WTC11 (cell line): ENCODE measurements around the gene CLPX. TPM values are rescaled to one million over a fixed set of nuclear protein-coding genes. Genes with fewer than 3 reads are reported as not detected.

Source experiments
- ATAC-seq: fragments of 200-7000 bp; cut with Tn5 transposase; 2 replicates; pipeline ENCODE4 v1.10.0; 2021; ENCODE audit warnings: mild to moderate bottlenecking, moderate library complexity
- CTCF ChIA-PET: fragments of 300-600 bp; sonication (Branson Sonifier 250); formaldehyde crosslinking; loops from one replicate; lab custom pipeline; 2021; ENCODE audit warnings: antibody characterized with exemption; lab: Charles Lee
- POLR2A ChIA-PET: fragments of 350-600 bp; sonication (Branson Sonifier 250); formaldehyde crosslinking; loops from one replicate; lab custom pipeline; 2021; ENCODE audit warnings: antibody characterized with exemption; lab: Charles Lee
- DNase-seq: peaks from one replicate; pipeline ENCODE4 v3.0.0; 2021; ENCODE audit warnings: low spot score
- H3K27ac Mint-ChIP-seq: 2 replicates; pipeline ENCODE4 v1.8.0; 2021; ENCODE audit warnings: mixed read lengths
- H3K27me3 Mint-ChIP-seq: 2 replicates; pipeline ENCODE4 v1.8.0; 2021; ENCODE audit warnings: low read depth, mild to moderate bottlenecking, moderate library complexity, mixed read lengths
- H3K36me3 Mint-ChIP-seq: 2 replicates; pipeline ENCODE4 v1.8.0; 2021; ENCODE audit warnings: mixed read lengths
- H3K4me1 Mint-ChIP-seq: 2 replicates; pipeline ENCODE4 v1.8.0; 2022; ENCODE audit warnings: mixed read lengths
- H3K4me3 Mint-ChIP-seq: 2 replicates; pipeline ENCODE4 v1.8.0; 2021; ENCODE audit warnings: mild to moderate bottlenecking, moderate library complexity, mixed read lengths
- H3K9me3 Mint-ChIP-seq: 2 replicates; pipeline ENCODE4 v1.8.0; 2021; ENCODE audit warnings: mixed read lengths
- CREM ChIP-seq: sonication (generic); formaldehyde crosslinking; IDR thresholded peaks from 2 replicates; pipeline ENCODE4 v1.8.1; 2022; ENCODE audit warnings: mild to moderate bottlenecking, missing genetic modification reagents, moderate library complexity
- FOXP1 ChIP-seq: sonication (generic); formaldehyde crosslinking; IDR thresholded peaks from 2 replicates; pipeline ENCODE4 v1.8.0; 2022; ENCODE audit warnings: missing genetic modification reagents, mild to moderate bottlenecking, moderate library complexity, borderline replicate concordance
- KAT7 ChIP-seq: sonication (generic); formaldehyde crosslinking; IDR thresholded peaks from 2 replicates; pipeline ENCODE4 v1.8.1; 2023; ENCODE audit warnings: missing genetic modification reagents, mild to moderate bottlenecking, borderline replicate concordance
- MYBL2 ChIP-seq: sonication (generic); formaldehyde crosslinking; IDR thresholded peaks from 2 replicates; pipeline ENCODE4 v1.8.1; 2023; ENCODE audit warnings: mild to moderate bottlenecking, moderate library complexity, missing genetic modification reagents
- NR2C2 ChIP-seq: sonication (generic); formaldehyde crosslinking; IDR thresholded peaks from 2 replicates; pipeline ENCODE4 v1.8.0; 2022; ENCODE audit warnings: mild to moderate bottlenecking, missing genetic modification reagents
- PRRX2 ChIP-seq: fragments of 250-450 bp; sonication (Bioruptor Pico); IDR thresholded peaks from 2 replicates; pipeline ENCODE4 v1.8.0; 2021; ENCODE audit warnings: mild to moderate bottlenecking
- ZNF317 ChIP-seq: sonication (generic); formaldehyde crosslinking; IDR thresholded peaks from 2 replicates; pipeline ENCODE4 v1.8.1; 2023; ENCODE audit warnings: low read depth, mild to moderate bottlenecking, moderate library complexity, missing genetic modification reagents, borderline replicate concordance
- total RNA-seq: library from RNA; stranded (reverse); gene quantifications from 3 replicates; pipeline ENCODE4 v1.2.3, GENCODE V29; 2021
- TF ChIP-seq, protein P1 (sequence below): sonication (generic); formaldehyde crosslinking; IDR thresholded peaks from 2 replicates; pipeline ENCODE4 v1.8.1; 2022; ENCODE audit warnings: low read depth, missing genetic modification reagents, borderline replicate concordance
- TF ChIP-seq, protein P2 (sequence below): fragments of 200-600 bp; IDR thresholded peaks from 2 replicates; pipeline ENCODE4 v1.8.0; 2022; ENCODE audit warnings: antibody characterized with exemption
- TF ChIP-seq, protein P3 (sequence below): sonication (generic); formaldehyde crosslinking; IDR thresholded peaks from 2 replicates; pipeline ENCODE4 v1.8.0; 2022; ENCODE audit warnings: mild to moderate bottlenecking, missing genetic modification reagents
- TF ChIP-seq, protein P4 (sequence below): sonication (generic); formaldehyde crosslinking; IDR thresholded peaks from 2 replicates; pipeline ENCODE4 v1.8.0; 2022; ENCODE audit warnings: missing genetic modification reagents

Gene CLPX
- total RNA-seq, 1 experiment from 2014 or later = 68.7 TPM

DNA sequence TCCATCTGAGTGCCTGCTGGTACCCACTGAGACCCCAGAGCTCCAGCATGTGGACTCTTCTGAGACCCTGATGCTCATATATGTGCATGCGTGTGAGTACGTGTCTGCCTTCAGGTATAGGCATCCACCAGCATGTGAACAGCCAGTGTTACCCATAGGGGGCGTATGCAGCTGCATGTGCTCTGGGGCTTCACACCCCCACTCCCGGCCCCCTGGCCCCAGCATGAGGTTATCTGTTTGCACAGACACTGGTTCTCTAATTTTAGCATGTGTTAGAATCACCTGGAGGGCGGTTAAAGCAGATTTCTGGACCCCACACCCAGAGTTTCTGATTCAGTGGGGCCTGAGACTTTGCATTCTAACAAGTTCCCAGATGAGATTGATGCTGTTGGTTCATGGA is 27.0 kb upstream of the CLPX start:
- H3K36me3 Mint-ChIP-seq = no peaks in the 10 kb centered on the region
- no peak overlapping the region for H3K27ac Mint-ChIP-seq
- peak; percentile 91 for ATAC-seq
- CTCF ChIA-PET = interaction anchor here (0.5 to 3.3 kb wide), 25 partner anchors 9 to 297 kb away, joined by 3 to 33 read pairs (median 4); partner anchors contain the start of genes CLPX and PARP16
- H3K9me3 Mint-ChIP-seq = no peaks in the 10 kb centered on the region
- H3K27me3 Mint-ChIP-seq = no peaks in the 10 kb centered on the region
- H3K4me1 Mint-ChIP-seq = no peaks in the 10 kb centered on the region; the same call in 1 of the 2 replicates
- TF ChIP-seq, protein P1, sequence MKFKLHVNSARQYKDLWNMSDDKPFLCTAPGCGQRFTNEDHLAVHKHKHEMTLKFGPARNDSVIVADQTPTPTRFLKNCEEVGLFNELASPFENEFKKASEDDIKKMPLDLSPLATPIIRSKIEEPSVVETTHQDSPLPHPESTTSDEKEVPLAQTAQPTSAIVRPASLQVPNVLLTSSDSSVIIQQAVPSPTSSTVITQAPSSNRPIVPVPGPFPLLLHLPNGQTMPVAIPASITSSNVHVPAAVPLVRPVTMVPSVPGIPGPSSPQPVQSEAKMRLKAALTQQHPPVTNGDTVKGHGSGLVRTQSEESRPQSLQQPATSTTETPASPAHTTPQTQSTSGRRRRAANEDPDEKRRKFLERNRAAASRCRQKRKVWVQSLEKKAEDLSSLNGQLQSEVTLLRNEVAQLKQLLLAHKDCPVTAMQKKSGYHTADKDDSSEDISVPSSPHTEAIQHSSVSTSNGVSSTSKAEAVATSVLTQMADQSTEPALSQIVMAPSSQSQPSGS (CRISPR knock-in tag) = no peak
- TF ChIP-seq, protein P2, sequence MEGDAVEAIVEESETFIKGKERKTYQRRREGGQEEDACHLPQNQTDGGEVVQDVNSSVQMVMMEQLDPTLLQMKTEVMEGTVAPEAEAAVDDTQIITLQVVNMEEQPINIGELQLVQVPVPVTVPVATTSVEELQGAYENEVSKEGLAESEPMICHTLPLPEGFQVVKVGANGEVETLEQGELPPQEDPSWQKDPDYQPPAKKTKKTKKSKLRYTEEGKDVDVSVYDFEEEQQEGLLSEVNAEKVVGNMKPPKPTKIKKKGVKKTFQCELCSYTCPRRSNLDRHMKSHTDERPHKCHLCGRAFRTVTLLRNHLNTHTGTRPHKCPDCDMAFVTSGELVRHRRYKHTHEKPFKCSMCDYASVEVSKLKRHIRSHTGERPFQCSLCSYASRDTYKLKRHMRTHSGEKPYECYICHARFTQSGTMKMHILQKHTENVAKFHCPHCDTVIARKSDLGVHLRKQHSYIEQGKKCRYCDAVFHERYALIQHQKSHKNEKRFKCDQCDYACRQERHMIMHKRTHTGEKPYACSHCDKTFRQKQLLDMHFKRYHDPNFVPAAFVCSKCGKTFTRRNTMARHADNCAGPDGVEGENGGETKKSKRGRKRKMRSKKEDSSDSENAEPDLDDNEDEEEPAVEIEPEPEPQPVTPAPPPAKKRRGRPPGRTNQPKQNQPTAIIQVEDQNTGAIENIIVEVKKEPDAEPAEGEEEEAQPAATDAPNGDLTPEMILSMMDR = peak; percentile 83
- TF ChIP-seq, protein P3, sequence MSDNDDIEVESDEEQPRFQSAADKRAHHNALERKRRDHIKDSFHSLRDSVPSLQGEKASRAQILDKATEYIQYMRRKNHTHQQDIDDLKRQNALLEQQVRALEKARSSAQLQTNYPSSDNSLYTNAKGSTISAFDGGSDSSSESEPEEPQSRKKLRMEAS (CRISPR knock-in tag) = peak; percentile 58; the same call in 1 of the 2 replicates
- TF ChIP-seq, all 79 proteins: peak for 2
- POLR2A ChIA-PET = interaction anchor here (0.7 kb wide), 1 partner anchor 9 kb away, joined by 4 read pairs; no protein-coding TSS in a partner anchor
- no peak overlapping the region for H3K4me3 Mint-ChIP-seq
- peak; percentile 69 for DNase-seq

DNA sequence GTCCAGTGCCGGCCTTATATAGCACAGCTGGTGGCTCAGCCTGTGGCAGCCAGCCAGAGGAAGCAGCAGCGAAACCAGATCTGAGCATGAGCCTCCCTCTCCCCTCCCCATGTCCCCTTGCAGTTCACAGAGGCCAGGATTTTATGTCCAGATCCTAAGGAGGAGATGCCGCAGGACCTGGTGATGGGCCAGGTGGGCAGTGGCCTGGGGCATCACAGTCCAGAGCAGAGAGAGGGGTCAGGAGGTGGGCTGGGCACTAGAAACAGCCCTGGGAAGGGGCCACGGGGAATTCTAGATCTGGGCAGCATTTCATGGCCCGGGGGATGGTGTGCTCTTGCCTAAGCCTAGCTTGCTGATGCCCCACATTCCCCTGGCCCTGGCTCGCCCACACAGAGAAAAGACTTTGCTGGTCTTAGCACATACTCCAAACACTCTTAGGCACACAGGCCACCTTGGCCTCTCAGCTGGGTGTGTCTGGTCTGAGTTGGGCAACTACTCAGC is 26.4 kb upstream of the CLPX start:
- DNase-seq (no peak), ATAC-seq (no peak)
- POLR2A ChIA-PET = interaction anchor here (0.7 kb wide), 1 partner anchor 10 kb away, joined by 4 read pairs; no protein-coding TSS in a partner anchor
- Mint-ChIP-seq H3K27me3 (no peaks in the 10 kb centered on the region), H3K36me3 (no peaks in the 10 kb centered on the region), H3K4me1 (no peaks in the 10 kb centered on the region; the same call in 1 of the 2 replicates), H3K4me3 (no peak overlapping the region), H3K9me3 (no peaks in the 10 kb centered on the region), H3K27ac (no peak overlapping the region)
- CTCF ChIA-PET = interaction anchor here (0.6 to 3.3 kb wide), 26 partner anchors 10 to 296 kb away, joined by 3 to 33 read pairs (median 4); partner anchors contain the start of genes CLPX and PARP16
- TF ChIP-seq FOXP1 (CRISPR knock-in tag) (no peak), CREM (CRISPR knock-in tag) (no peak), MYBL2 (CRISPR knock-in tag) (no peak), PRRX2 (CRISPR knock-in tag) (no peak), NR2C2 (no peak), ZNF317 (no peak), KAT7 (no peak)
- TF ChIP-seq, protein P4, sequence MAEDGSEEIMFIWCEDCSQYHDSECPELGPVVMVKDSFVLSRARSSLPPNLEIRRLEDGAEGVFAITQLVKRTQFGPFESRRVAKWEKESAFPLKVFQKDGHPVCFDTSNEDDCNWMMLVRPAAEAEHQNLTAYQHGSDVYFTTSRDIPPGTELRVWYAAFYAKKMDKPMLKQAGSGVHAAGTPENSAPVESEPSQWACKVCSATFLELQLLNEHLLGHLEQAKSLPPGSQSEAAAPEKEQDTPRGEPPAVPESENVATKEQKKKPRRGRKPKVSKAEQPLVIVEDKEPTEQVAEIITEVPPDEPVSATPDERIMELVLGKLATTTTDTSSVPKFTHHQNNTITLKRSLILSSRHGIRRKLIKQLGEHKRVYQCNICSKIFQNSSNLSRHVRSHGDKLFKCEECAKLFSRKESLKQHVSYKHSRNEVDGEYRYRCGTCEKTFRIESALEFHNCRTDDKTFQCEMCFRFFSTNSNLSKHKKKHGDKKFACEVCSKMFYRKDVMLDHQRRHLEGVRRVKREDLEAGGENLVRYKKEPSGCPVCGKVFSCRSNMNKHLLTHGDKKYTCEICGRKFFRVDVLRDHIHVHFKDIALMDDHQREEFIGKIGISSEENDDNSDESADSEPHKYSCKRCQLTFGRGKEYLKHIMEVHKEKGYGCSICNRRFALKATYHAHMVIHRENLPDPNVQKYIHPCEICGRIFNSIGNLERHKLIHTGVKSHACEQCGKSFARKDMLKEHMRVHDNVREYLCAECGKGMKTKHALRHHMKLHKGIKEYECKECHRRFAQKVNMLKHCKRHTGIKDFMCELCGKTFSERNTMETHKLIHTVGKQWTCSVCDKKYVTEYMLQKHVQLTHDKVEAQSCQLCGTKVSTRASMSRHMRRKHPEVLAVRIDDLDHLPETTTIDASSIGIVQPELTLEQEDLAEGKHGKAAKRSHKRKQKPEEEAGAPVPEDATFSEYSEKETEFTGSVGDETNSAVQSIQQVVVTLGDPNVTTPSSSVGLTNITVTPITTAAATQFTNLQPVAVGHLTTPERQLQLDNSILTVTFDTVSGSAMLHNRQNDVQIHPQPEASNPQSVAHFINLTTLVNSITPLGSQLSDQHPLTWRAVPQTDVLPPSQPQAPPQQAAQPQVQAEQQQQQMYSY (CRISPR knock-in tag) = no peak
- TF ChIP-seq, protein P2 = no peak
